A549 (cell line): Measurements from ENCODE around the gene CCNO. TPM values are rescaled to one million over a fixed set of nuclear protein-coding genes. Genes with fewer than 3 reads are reported as not detected.

Experiments used
- ATAC-seq, 2 experiments: fragments of 200-7000 bp in 1 of 2; fragments of >200 bp in 1 of 2; cut with Nextera tagmentation in 1 of 2; cut with Tn5 transposase in 1 of 2; 3 replicates each; pipeline versions ENCODE4 v1.8.0 to v1.9.1; 2018 to 2020; ENCODE audit warnings: mild to moderate bottlenecking in 1 of 2, moderate library complexity in 1 of 2
- CTCF ChIA-PET: fragments of 300-600 bp; sonication (Branson Sonifier 250); formaldehyde crosslinking; extraction: SDS; loops from one replicate; lab custom pipeline; 2021; ENCODE audit warnings: antibody characterized with exemption, inconsistent platforms; lab: Yijun Ruan, JAX
- POLR2A ChIA-PET: fragments of 350-600 bp; formaldehyde crosslinking; extraction: SDS; loops from one replicate; lab custom pipeline; 2021; ENCODE audit warnings: antibody characterized with exemption, inconsistent platforms; lab: Yijun Ruan, JAX
- DNase-seq, 2 experiments: peaks; one replicate each; pipeline versions ENCODE4 v3.0.0 to v3.0.0-alpha.2; 2011 to 2016; ENCODE audit warnings: low read depth in 1 of 2, low spot score in 1 of 2
- FAIRE-seq: peaks from 2 replicates; lab custom pipeline; 2011; peaks lifted over from hg19 to GRCh38; lab: Jason Lieb, UNC
- H3K27ac ChIP-seq, 2 experiments: fragments of >200 bp; sonication (Bioruptor Twin); formaldehyde crosslinking; 3 replicates each; pipeline ENCODE4 v1.5.1; 2016 to 2017
- H3K4me1 ChIP-seq: fragments of >200 bp; sonication (Bioruptor Twin); formaldehyde crosslinking; 3 replicates; pipeline ENCODE4 v1.6.1; 2016
- H3K4me2 ChIP-seq: fragments of >200 bp; sonication (Bioruptor Twin); formaldehyde crosslinking; 3 replicates; pipeline ENCODE4 v1.6.1; 2016
- H3K4me3 ChIP-seq: fragments of >200 bp; sonication (Bioruptor Twin); formaldehyde crosslinking; 3 replicates; pipeline ENCODE4 v1.5.1; 2016
- H3K9me3 ChIP-seq: fragments of >200 bp; sonication (Bioruptor Twin); formaldehyde crosslinking; 3 replicates; pipeline ENCODE4 v1.6.1; 2016
- BHLHE40 ChIP-seq: IDR thresholded peaks from 2 replicates; pipeline ENCODE4 v1.6.1; 2012; ENCODE audit warnings: low read depth, low read length, inconsistent platforms
- CBX2 ChIP-seq: fragments of 200-600 bp; sonication (generic); IDR thresholded peaks from 2 replicates; pipeline ENCODE4 v1.6.1; 2016; ENCODE audit warnings: low read depth, mild to moderate bottlenecking, borderline replicate concordance
- CEBPB ChIP-seq, 2 experiments: fragments of >200 bp in 1 of 2; sonication (Bioruptor Twin) in 1 of 2; formaldehyde crosslinking in 1 of 2; IDR thresholded peaks; 2 replicates each; pipeline ENCODE4 v1.6.1; 2012 to 2016
- CHD4 ChIP-seq: fragments of 200-600 bp; sonication (generic); IDR thresholded peaks from 2 replicates; pipeline ENCODE4 v1.6.1; 2016; ENCODE audit warnings: antibody characterized with exemption, mild to moderate bottlenecking, borderline replicate concordance
- EHF ChIP-seq: fragments of 250-450 bp; sonication (Bioruptor Pico); IDR thresholded peaks from 2 replicates; pipeline ENCODE4 v1.5.0; 2020; ENCODE audit warnings: mild to moderate bottlenecking
- EHMT2 ChIP-seq: fragments of 200-600 bp; sonication (generic); IDR thresholded peaks from 2 replicates; pipeline ENCODE4 v1.6.1; 2016; ENCODE audit warnings: antibody characterized with exemption, low read depth, mild to moderate bottlenecking, moderate library complexity
- FOSB ChIP-seq: fragments of 250-450 bp; sonication (Bioruptor Pico); IDR thresholded peaks from 2 replicates; pipeline ENCODE4 v1.5.0; 2020; ENCODE audit warnings: mild to moderate bottlenecking, moderate library complexity
- FOSL2 ChIP-seq, 2 experiments: fragments of 450-650 bp in 1 of 2; fragments of >200 bp in 1 of 2; sonication (Bioruptor Twin) in 1 of 2; formaldehyde crosslinking; IDR thresholded peaks; 2 replicates each; pipeline versions ENCODE4 v1.5.0 to v1.6.1; 2016 to 2020; ENCODE audit warnings: mild to moderate bottlenecking in 1 of 2, moderate library complexity in 1 of 2
- GATA3 ChIP-seq: IDR thresholded peaks from 2 replicates; pipeline ENCODE4 v1.6.1; 2012; ENCODE audit warnings: borderline replicate concordance
- HOXB5 ChIP-seq: fragments of 250-450 bp; sonication (Bioruptor Pico); IDR thresholded peaks from 2 replicates; pipeline ENCODE4 v1.5.0; 2020; ENCODE audit warnings: mild to moderate bottlenecking, moderate library complexity
- JUN ChIP-seq, 2 experiments: fragments of >200 bp; sonication (Bioruptor Twin); formaldehyde crosslinking; IDR thresholded peaks; 2 replicates in 1 of 2; 3 replicates in 1 of 2; pipeline ENCODE4 v1.6.1; 2016 to 2017
- MAFK ChIP-seq: fragments of 450-650 bp; IDR thresholded peaks from 2 replicates; pipeline ENCODE4 v1.6.1; 2014; ENCODE audit not compliant: partially characterized antibody
- MAZ ChIP-seq: fragments of 150-350 bp; IDR thresholded peaks from 2 replicates; pipeline ENCODE4 v1.6.1; 2014; ENCODE audit warnings: antibody characterized with exemption, low read depth, low read length, borderline replicate concordance
- MYC ChIP-seq: IDR thresholded peaks from 2 replicates; pipeline ENCODE4 v1.6.1; 2012; ENCODE audit warnings: mild to moderate bottlenecking, inconsistent platforms, low read length, improper control_type of control experiment, borderline replicate concordance
- NR3C1 ChIP-seq: fragments of >200 bp; sonication (Bioruptor Twin); formaldehyde crosslinking; IDR thresholded peaks from 3 replicates; pipeline ENCODE4 v1.6.1; 2017
- PBX3 ChIP-seq: IDR thresholded peaks from 2 replicates; pipeline ENCODE4 v1.6.1; 2012
- POLR2A ChIP-seq: IDR thresholded peaks from 2 replicates; pipeline ENCODE4 v1.6.1; 2012; ENCODE audit warnings: mild to moderate bottlenecking, low read length
- POLR2AphosphoS2 ChIP-seq: conservative IDR thresholded peaks from 2 replicates; pipeline ENCODE4 v1.6.1; 2012; ENCODE audit warnings: low read length, improper control_type of control experiment, inconsistent platforms
- RCOR1 ChIP-seq: fragments of 150-350 bp; IDR thresholded peaks from 2 replicates; pipeline ENCODE4 v1.6.1; 2014; ENCODE audit warnings: antibody characterized with exemption, low read length, low read depth
- REST ChIP-seq: fragments of 200-600 bp; sonication (generic); IDR thresholded peaks from 2 replicates; pipeline ENCODE4 v1.6.1; 2016; ENCODE audit warnings: antibody characterized with exemption, mild to moderate bottlenecking, moderate library complexity
- RFX5 ChIP-seq: fragments of 450-650 bp; IDR thresholded peaks from 2 replicates; pipeline ENCODE4 v1.7.1; 2014; ENCODE audit warnings: antibody characterized with exemption, mild to moderate bottlenecking, moderate library complexity
- RNF2 ChIP-seq: fragments of 200-600 bp; sonication (generic); IDR thresholded peaks from 2 replicates; pipeline ENCODE4 v1.6.1; 2016; ENCODE audit warnings: low read depth, mild to moderate bottlenecking, antibody characterized with exemption, moderate library complexity, borderline replicate concordance
- WGBS: methylation state at CpG from one replicate; pipeline ENCODE4 v1.1.6; 2017; ENCODE audit errors: missing lambda C conversion rate; 5-methylcytosine and 5-hydroxymethylcytosine counted together
- polyA plus RNA-seq, 4 experiments: library from polyadenylated mRNA; depleted of rRNA in 3 of 4; stranded (reverse); fragments of >200 nt; fragmentation: RNase III in 1 of 4; extraction: RNeasy Plus Mini Kit Qiagen cat#74134 plus additional on column Dnase treatment in 1 of 4; gene quantifications; 2 replicates in 3 of 4; 3 replicates in 1 of 4; pipeline ENCODE4 v1.2.3, GENCODE V29; 2011 to 2017

The CCNO gene
- polyA plus RNA-seq, 2 of the 4 experiments (the other 2 are of a cell fraction), result 2.2 to 4.8 TPM

- ChIA-PET POLR2A (no interaction called here), CTCF (no interaction called here)
- Histone ChIP-seq H3K27ac (no peak overlapping the region), H3K4me3 (no peak overlapping the region), H3K4me1 (no peaks in the 10 kb centered on the region), H3K4me2 (no peak overlapping the region), H3K9me3 (no peaks in the 10 kb centered on the region)
- DNase-seq (no peak), ATAC-seq (no peak), FAIRE-seq (no peak)
- 89% methylated on average over 54 of the region's 62 CpGs for WGBS
- no peak for TF ChIP-seq MAFK
- no peak for TF ChIP-seq RFX5
- TF ChIP-seq HOXB5 (CRISPR knock-in tag), result no peak
- TF ChIP-seq EHMT2, result no peak
- no peak for TF ChIP-seq BHLHE40
Measured at GRCh38 chr5:55220433-55221185, 12.8 kb downstream of the CCNO start.

GRCh38 chr5:55219770-55220169, 13.6 kb downstream of the CCNO start:
- 72% methylated on average over 3 of the region's 3 CpGs for WGBS
- POLR2A ChIA-PET, result no interaction called here
- Histone ChIP-seq H3K9me3 (no peaks in the 10 kb centered on the region), H3K4me3 (no peak overlapping the region), H3K4me2 (no peak overlapping the region), H3K27ac (no peak overlapping the region), H3K4me1 (no peaks in the 10 kb centered on the region)
- FAIRE-seq, result no peak
- no peak for DNase-seq
- ATAC-seq, result no peak
- TF ChIP-seq RCOR1, result no peak
- no peak for TF ChIP-seq FOSB (CRISPR knock-in tag)
- TF ChIP-seq JUN (IDR thresholded peaks at IDR 0.05), result no peak
- TF ChIP-seq MAZ, result no peak
- no peak for TF ChIP-seq REST
- no peak for TF ChIP-seq EHF (CRISPR knock-in tag)
- TF ChIP-seq FOSL2 (IDR thresholded peaks at IDR 0.05), result no peak
- TF ChIP-seq FOSL2 (CRISPR knock-in tag; IDR thresholded peaks at IDR 0.05), result no peak
- no peak for TF ChIP-seq NR3C1
- TF ChIP-seq RNF2, result no peak
- no peak for TF ChIP-seq CEBPB (IDR thresholded peaks at IDR 0.05)
- no peak for TF ChIP-seq PBX3
- TF ChIP-seq GATA3, result no peak
- TF ChIP-seq POLR2AphosphoS2, result no peak
- no peak for TF ChIP-seq MYC
- TF ChIP-seq RFX5, result no peak
- TF ChIP-seq POLR2A, result no peak
- TF ChIP-seq CBX2, result no peak
- TF ChIP-seq CHD4, result no peak
- CTCF ChIA-PET, result no interaction called here
